Measurements from ENCODE around the gene ITPKB. TPM values are rescaled to one million over a fixed set of nuclear protein-coding genes. Genes with fewer than 3 reads are reported as not detected.
A peak's percentile ranks its signal among the peaks of the same experiment; 100 is the strongest.

Gene ITPKB
- total and polyA plus RNA-seq, 9 donors = 11.3 to 43.2 (median 20.1) TPM

DNA sequence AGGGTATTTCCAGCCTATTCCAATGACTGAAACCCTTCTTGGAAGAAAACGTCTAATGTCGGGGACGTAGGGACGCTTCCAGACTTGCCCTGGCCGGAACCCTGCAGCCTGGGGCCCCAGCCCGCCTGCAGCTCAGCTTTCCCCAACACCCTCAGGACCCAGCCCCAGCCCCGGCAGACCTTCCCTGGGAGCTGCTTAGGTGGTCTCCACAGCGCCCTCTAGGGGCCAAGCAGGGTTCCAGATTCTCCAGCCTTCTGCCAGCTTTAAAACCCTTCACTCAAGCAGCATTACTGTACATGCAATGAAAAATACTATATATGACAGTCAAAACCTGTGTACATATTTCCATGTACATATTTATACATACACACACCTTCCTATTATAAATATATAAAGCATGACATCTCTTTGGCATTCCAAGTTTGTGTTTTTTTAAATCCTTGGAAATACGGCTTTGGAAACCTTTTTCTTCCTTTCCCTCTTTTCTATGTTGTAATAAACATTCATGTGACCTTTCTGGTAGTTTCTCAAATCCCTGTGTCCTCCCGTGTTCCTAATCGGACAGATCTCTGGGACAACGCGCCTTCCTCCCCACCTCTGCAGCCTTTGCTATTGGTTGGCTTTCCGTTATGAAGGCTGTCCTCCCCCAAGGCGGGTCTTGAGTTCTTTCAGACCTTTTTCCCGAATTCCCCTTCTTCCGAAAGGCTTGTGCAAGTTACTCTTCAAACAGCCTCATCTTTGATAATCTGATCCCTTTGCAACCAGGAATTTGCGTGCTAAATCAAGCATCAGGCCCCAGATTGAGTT lies 130.2 kb downstream of the ITPKB start:
- TF ChIP-seq EP300 (IDR thresholded peaks at IDR 0.05) = no peak
- TF ChIP-seq, protein P1, sequence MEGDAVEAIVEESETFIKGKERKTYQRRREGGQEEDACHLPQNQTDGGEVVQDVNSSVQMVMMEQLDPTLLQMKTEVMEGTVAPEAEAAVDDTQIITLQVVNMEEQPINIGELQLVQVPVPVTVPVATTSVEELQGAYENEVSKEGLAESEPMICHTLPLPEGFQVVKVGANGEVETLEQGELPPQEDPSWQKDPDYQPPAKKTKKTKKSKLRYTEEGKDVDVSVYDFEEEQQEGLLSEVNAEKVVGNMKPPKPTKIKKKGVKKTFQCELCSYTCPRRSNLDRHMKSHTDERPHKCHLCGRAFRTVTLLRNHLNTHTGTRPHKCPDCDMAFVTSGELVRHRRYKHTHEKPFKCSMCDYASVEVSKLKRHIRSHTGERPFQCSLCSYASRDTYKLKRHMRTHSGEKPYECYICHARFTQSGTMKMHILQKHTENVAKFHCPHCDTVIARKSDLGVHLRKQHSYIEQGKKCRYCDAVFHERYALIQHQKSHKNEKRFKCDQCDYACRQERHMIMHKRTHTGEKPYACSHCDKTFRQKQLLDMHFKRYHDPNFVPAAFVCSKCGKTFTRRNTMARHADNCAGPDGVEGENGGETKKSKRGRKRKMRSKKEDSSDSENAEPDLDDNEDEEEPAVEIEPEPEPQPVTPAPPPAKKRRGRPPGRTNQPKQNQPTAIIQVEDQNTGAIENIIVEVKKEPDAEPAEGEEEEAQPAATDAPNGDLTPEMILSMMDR (IDR thresholded peaks at IDR 0.05) = peak; percentile 35 to 61 (median 51)
- Histone ChIP-seq H3K9me3 (no peaks in the 10 kb centered on the region), H3K4me1 (ENCODE audit: insufficient read depth) (peaks cover 9% of the 10 kb centered on the region), H3K27ac (no peak overlapping the region), H3K36me3 (no peaks in the 10 kb centered on the region), H3K27me3 (no peaks in the 10 kb centered on the region), H3K4me3 (no peak overlapping the region)
- intact Hi-C loops (cut with DNase I) = loop anchor here in 2 of 4 donors (5.0 kb wide), 1 partner anchor 62 kb away; the partner anchor contains the start of gene STUM (in 2 of the 2)
- 67 to 70% (median 70%) methylated on average over 18 of the region's 18 CpGs for WGBS, 3 donors
- DNase-seq = peak in 4 of 5 donors; percentile 59 to 74 (median 68)

DNA sequence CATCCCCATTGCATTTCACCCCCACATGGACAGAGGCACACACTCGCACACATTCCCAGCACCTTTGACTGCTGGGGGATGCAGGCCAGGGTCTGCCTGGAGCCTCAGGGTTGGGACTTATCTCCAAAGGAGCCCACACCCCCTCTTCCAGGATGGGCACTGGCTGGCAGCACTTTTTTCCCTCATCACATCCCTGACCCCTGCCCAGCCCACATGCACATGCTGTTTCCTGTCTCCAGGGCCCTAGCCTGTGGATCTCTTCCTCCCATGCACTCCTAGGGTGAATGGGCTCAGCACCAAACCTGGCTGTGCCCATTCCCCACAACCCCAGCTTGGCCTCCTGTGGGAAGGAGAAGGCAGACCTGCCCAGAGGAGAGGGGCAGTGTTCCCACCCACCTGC lies 131.3 kb downstream of the ITPKB start:
- Histone ChIP-seq H3K27me3 (no peaks in the 10 kb centered on the region), H3K36me3 (no peaks in the 10 kb centered on the region), H3K4me3 (no peak overlapping the region), H3K27ac (no peak overlapping the region), H3K9me3 (no peaks in the 10 kb centered on the region), H3K4me1 (ENCODE audit: insufficient read depth) (peaks cover 11% of the 10 kb centered on the region)
- WGBS, 3 donors = 91 to 100% (median 96%) methylated on average over 1 of the region's 1 CpG
- no peak for TF ChIP-seq EP300 (IDR thresholded peaks at IDR 0.05)
- no peak for TF ChIP-seq POLR2A (IDR thresholded peaks at IDR 0.05)
- TF ChIP-seq, protein P1 (IDR thresholded peaks at IDR 0.05) = no peak
- DNase-seq = peak in 2 of 5 donors; percentile 11 to 27
- intact Hi-C loops (cut with DNase I) = loop anchor here in 2 of 4 donors (5.0 kb wide), 1 partner anchor 61 kb away; the partner anchor contains the start of gene STUM (in 2 of the 2)

DNA sequence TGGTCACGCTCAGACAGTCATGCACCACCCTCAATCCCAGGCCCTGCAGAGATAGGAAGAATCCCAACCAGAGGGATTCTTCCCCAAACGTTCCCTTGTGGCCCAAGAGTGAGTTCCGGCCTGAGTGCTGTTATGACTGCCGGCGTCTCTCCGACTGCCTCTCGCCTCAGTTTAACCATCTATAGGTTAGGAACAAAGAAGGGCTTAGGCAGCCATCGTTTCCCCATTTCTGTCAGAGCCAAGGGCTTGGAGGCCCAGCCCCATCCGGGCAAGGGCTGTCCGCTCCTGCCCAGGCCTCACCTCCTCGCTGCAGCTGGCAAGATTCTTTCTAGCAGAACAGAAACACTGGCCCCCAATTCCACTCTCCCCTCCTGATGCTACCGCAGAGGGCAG lies 131.8 kb downstream of the ITPKB start:
- H3K36me3 ChIP-seq = no peaks in the 10 kb centered on the region
- H3K4me1 ChIP-seq (ENCODE audit: insufficient read depth) = peaks cover 13% of the 10 kb centered on the region
- no peaks in the 10 kb centered on the region for H3K9me3 ChIP-seq
- DNase-seq = peak in 2 of 5 donors; percentile 6 to 21
- no peaks in the 10 kb centered on the region for H3K27me3 ChIP-seq
- 93 to 95% (median 95%) methylated on average over 12 of the region's 12 CpGs for WGBS, 3 donors
- TF ChIP-seq EP300 (IDR thresholded peaks at IDR 0.05) (no peak), POLR2A (IDR thresholded peaks at IDR 0.05) (no peak)
- TF ChIP-seq, protein P1 (IDR thresholded peaks at IDR 0.05) = no peak
- H3K27ac ChIP-seq = no peak overlapping the region
- intact Hi-C loops (cut with DNase I) = loop anchor here in 2 of 4 donors (5.0 kb wide), 1 partner anchor 60 kb away; the partner anchor contains the start of gene STUM (in 2 of the 2)
- H3K4me3 ChIP-seq = no peak overlapping the region

DNA sequence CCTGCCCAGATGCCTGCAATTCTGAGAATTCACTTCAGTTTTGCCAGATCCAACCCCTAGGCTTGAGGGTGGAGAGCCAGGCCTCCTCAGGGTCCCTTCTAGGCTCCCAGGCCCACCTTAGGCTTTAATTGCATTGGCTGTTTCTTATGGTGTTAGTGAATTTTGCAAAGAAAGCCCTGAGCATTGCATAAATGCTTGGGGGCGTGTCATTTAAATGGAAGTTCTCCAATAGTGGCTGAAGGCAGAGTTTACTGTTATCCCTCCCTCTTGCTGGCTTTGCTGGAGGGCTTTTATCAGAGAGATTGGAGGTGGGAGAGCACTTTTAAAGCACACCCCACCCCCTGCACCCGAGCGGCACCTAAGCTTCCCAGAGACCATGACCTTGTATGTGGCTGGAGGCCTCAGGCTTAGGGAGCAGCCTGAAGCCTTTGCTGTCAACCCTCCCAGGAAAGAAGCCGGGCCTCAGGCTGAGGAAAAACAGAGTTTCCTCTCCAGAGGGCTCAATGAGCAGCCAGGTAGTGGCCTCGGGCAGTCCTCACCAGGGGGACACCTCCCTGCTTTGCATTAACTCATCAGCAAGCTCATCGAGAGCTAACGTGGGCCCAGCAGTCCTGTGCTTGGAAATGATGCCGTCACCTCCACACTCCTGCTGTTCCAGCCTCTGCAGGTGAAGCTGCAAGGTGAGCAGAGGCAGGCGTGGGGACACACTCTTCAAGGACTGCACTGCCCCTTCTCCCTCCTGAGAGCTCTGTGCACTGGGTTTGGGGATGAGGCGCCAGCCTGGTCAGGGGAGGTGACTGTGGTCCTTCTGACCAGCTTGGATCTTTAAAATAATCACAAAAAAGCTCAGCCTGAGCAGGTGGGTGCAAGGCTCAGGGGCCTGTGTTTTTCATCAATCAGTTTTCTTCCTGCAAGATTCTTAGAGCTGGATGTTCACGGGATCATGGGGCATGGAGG lies 132.5 kb downstream of the ITPKB start:
- WGBS, 3 donors = 55 to 62% (median 55%) methylated on average over 11 of the region's 11 CpGs
- no peaks in the 10 kb centered on the region for H3K27me3 ChIP-seq
- peaks cover 16% of the 10 kb centered on the region for H3K4me1 ChIP-seq (ENCODE audit: insufficient read depth)
- H3K4me3 ChIP-seq = no peak overlapping the region
- H3K27ac ChIP-seq = peak overlapping the region in 1 of 2 donors; percentile 26
- peak in 3 of 5 donors; percentile 33 to 50 (median 35) for DNase-seq
- H3K9me3 ChIP-seq = no peaks in the 10 kb centered on the region
- TF ChIP-seq EP300 (IDR thresholded peaks at IDR 0.05) (no peak), POLR2A (IDR thresholded peaks at IDR 0.05) (no peak)
- TF ChIP-seq, protein P1 (IDR thresholded peaks at IDR 0.05) = no peak
- intact Hi-C loops (cut with DNase I) = loop anchor here in 2 of 4 donors (5.0 kb wide), 1 partner anchor 59 kb away; the partner anchor contains the start of gene STUM (in 2 of the 2)
- no peaks in the 10 kb centered on the region for H3K36me3 ChIP-seq

All from ovary (tissue), 9 donors.